Left ventricle myocardium inferior (tissue), 1 donor: ENCODE data around the gene CHCHD10. TPM values are rescaled to one million over a fixed set of nuclear protein-coding genes. Genes with fewer than 3 reads are reported as not detected.

Source experiments
- DNase-seq: peaks from one replicate; pipeline ENCODE4 v3.0.0-alpha.2; 2020
- H3K27ac ChIP-seq: fragments of 200-600 bp; replicated peaks from 2 replicates; pipeline ENCODE4 v1.8.0; 2021
- H3K27me3 ChIP-seq: fragments of 200-600 bp; 2 replicates; pipeline ENCODE4 v1.8.0; 2021; ENCODE audit warnings: low read depth
- H3K36me3 ChIP-seq: fragments of 200-600 bp; 2 replicates; pipeline ENCODE4 v1.8.0; 2021
- H3K4me1 ChIP-seq: fragments of 200-600 bp; 2 replicates; pipeline ENCODE4 v1.8.0; 2021
- H3K4me3 ChIP-seq: fragments of 200-600 bp; 2 replicates; pipeline ENCODE4 v1.8.0; 2021; ENCODE audit warnings: mild to moderate bottlenecking, moderate library complexity
- H3K9me3 ChIP-seq: fragments of 200-600 bp; replicated peaks from 2 replicates; pipeline ENCODE4 v1.8.0; 2021
- CTCF ChIP-seq: fragments of 200-600 bp; IDR thresholded peaks from 2 replicates; pipeline ENCODE4 v1.8.0; 2021; ENCODE audit warnings: antibody characterized with exemption, mild to moderate bottlenecking, borderline replicate concordance
- intact Hi-C: fragments of 100-400 bp; cut with micrococcal nuclease; formaldehyde crosslinking; loops from one replicate; pipeline ENCODE4 v1.11.0; 2022
- total RNA-seq: library from RNA; stranded (reverse); fragmentation: NEBNext Ultra II Directional; extraction: Animal tissue kit (Norgen Biotek cat#: 25700); gene quantifications from one replicate; pipeline ENCODE4 v1.2.1, GENCODE V29; 2021
- donor health status: DM: no; HTN: yes; CAD: no; lungs with severe emphysema.

CHCHD10 gene
- total RNA-seq, 1 donor from 2014 or later, result 1,446 TPM

DNA sequence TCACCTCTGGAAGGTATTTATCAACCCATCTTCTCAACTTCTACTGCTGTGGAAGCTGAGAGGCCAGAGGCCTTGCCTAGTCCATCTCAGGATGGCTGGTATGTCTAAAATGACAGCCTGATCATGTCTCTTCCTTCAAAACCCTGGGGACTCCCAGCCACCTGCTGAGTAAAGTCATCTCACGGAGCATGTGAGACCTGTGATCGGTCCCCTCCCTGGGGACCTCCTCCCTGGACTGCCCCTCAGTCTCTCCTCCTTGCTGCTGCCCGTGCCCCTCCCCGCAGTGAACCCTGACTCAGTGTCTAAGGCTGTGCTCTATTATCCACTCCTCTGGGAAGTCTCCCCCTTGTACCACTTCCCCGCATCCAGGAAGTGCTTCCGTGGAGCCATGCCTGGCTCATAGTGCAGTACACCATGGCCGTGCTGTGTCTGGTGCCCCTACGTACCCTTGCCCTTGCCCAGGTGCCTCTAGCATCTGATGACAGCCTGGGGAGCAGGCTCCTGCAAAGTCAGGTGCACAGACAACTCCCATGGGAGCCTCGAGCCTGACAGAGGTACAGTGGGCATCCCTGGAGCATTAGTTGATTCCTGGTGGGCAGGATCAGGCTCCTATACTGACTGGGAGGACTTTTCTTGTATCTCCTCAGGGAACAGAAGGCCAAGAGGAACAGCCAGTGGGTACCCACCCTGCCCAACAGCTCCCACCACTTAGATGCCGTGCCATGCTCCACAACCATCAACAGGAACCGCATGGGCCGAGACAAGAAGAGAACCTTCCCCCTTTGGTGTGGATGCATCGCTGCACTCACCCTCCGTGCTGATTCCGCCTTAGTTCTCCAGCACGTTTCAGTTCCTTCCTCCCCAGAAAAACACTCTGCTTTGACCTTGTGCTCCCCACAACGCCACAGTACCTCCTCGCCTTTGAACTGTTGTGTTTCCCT lies 32.8 kb upstream of the CHCHD10 start:
- no peak for DNase-seq
- H3K36me3 ChIP-seq, result peaks cover 90% of the 10 kb centered on the region
- H3K4me1 ChIP-seq, result peaks cover 9% of the 10 kb centered on the region
- no peak for TF ChIP-seq CTCF
- H3K27ac ChIP-seq, result no peak overlapping the region
- H3K27me3 ChIP-seq, result no peaks in the 10 kb centered on the region
- H3K9me3 ChIP-seq, result no peaks in the 10 kb centered on the region
- H3K4me3 ChIP-seq, result no peak overlapping the region
- intact Hi-C loops, result no loop called here

GRCh38 chr22:23796461-23796860 lies 28.7 kb upstream of the CHCHD10 start:
- no peak for TF ChIP-seq CTCF
- peaks cover 9% of the 10 kb centered on the region for H3K4me1 ChIP-seq
- H3K36me3 ChIP-seq, result peaks cover 86% of the 10 kb centered on the region
- H3K27me3 ChIP-seq, result no peaks in the 10 kb centered on the region
- H3K4me3 ChIP-seq, result no peak overlapping the region
- no peak for DNase-seq
- no peak overlapping the region for H3K27ac ChIP-seq
- intact Hi-C loops, result no loop called here
- no peaks in the 10 kb centered on the region for H3K9me3 ChIP-seq

DNA sequence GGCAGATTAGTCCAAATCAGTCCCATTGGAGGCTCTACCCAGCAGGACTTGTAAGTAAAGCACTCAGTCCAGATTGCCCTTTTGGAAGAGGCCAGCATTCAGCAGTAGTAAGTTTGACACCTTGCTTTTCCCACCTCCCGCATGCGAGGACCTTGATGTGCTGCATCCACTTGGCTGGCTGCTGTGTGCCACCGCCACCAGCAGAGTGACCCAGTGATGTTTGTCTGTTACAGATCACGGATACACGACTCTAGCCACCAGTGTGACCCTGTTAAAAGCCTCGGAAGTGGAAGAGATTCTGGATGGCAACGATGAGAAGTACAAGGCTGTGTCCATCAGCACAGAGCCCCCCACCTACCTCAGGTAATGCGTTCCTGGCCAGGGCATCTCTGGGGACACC lies 25.6 kb upstream of the CHCHD10 start:
- no peak for DNase-seq
- Histone ChIP-seq H3K9me3 (no peaks in the 10 kb centered on the region), H3K4me1 (peaks cover 41% of the 10 kb centered on the region), H3K27ac (no peak overlapping the region), H3K36me3 (peaks cover 57% of the 10 kb centered on the region), H3K27me3 (no peaks in the 10 kb centered on the region), H3K4me3 (no peak overlapping the region)
- no peak for TF ChIP-seq CTCF
- intact Hi-C loops, result no loop called here

GRCh38 chr22:23791738-23792645 lies 24.2 kb upstream of the CHCHD10 start:
- no peak overlapping the region for H3K27ac ChIP-seq
- no peak for TF ChIP-seq CTCF
- no peak for DNase-seq
- H3K4me3 ChIP-seq, result no peak overlapping the region
- H3K4me1 ChIP-seq, result peaks cover 53% of the 10 kb centered on the region
- no peaks in the 10 kb centered on the region for H3K27me3 ChIP-seq
- H3K36me3 ChIP-seq, result peaks cover 49% of the 10 kb centered on the region
- intact Hi-C loops, result no loop called here
- no peaks in the 10 kb centered on the region for H3K9me3 ChIP-seq

DNA sequence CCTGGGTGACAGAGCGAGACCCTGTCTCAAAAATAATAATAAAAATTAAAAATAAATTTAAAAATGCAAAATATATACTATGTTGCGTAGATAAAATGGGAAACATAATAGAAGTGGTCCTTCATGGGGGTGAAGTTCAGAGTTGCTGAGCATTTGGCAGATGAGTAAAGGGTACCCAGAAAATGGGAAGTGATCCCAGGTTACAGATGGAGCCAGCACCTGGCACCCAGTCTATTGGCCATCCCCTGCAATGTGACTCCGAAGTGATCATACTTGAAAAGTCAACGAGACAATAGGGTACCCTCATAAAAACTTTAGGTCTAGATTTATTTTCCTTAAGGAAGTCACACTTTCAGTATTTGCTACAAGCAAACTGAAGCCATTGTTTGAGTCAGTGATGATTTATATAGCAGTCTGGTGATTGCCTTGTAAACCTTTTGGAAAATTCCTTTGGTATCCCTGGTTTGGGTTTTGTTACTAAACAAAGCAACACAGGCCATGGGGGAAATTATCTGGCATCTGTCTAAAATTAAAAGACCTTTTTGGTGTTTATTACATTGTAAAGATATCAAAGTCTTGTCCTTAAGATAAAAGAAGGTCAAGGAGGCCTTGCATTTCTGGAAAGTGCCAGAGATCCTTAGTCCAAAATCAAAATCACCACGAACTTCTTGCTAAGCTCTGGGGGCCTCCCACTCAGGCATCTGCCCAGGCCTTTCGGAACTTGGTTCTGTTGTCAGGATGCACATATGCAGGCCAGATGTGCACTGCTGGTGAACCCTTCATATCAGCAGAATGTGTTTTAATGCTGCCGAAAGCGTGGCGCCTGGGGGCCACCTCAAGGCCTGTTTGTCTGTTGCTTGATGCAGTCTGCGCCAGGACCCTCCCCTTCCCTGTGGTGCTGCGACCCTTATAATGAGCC lies 23.3 kb upstream of the CHCHD10 start:
- intact Hi-C loops, result no loop called here
- no peak for TF ChIP-seq CTCF
- Histone ChIP-seq H3K4me1 (peaks cover 62% of the 10 kb centered on the region), H3K27me3 (no peaks in the 10 kb centered on the region), H3K9me3 (no peaks in the 10 kb centered on the region), H3K27ac (peak overlapping the region; percentile 1), H3K36me3 (peaks cover 42% of the 10 kb centered on the region), H3K4me3 (no peak overlapping the region)
- peak; percentile 69 for DNase-seq
